COLO668 (cell line): ENCODE measurements around the gene SYT1.
"Not testable (repeated sequence)": the region's sequence is repeated elsewhere in the genome, so short reads cannot be mapped to it uniquely, and the experiment has no call there.

Experiments
- DNase-seq: peaks from one replicate; lab custom pipeline; 2025; ENCODE audit not compliant: unreplicated experiment; lab: John Stamatoyannopoulos, UW

Gene SYT1

DNA sequence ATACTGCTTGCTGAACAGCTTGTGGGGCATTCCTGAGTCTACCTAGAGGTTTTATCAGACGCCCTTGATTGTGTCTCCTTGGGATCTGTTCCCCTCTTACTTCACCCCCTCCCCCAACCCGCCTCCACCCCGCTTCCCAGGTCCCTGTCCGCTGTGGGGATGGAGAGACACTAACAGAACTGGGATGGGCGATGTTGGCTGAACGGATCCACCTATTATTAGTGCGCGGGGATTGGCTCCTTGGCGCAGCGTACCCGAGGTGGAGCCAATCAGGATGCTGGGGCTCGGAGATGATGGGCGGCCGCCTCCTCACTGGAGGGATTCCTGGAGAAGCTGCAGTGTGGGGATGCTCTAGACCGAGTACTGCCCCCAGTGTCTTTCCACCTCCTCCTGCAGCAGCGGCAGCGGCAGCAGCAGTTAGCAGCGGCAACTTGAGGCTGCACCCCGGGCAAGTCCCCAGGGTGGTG, at the start of gene SYT1:
Gene SYT1 (plus strand): TSS at position 372 of the 467 bp plus-strand sequence.
- DNase-seq: peak; percentile 95

DNA sequence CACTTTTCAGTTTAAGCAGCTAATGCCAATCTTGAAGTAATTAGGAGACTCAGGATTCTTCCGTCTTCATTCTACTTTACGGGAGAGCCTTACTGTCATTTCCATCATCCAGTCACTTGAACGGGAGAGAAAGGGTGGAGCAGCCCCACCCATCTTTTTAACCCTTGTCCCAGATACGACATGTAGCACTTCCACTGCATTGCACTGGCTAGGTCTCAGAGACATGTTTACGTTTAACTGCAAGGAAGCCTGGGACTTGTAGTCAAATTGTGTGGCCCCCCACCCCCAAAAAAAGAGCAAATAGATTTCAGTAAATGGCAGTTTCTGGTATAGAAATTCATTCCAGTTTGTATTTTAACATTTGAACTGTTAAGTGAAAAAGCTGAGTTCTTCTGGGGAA, 46.1 kb upstream of the SYT1 start:
- no peak for DNase-seq

DNA sequence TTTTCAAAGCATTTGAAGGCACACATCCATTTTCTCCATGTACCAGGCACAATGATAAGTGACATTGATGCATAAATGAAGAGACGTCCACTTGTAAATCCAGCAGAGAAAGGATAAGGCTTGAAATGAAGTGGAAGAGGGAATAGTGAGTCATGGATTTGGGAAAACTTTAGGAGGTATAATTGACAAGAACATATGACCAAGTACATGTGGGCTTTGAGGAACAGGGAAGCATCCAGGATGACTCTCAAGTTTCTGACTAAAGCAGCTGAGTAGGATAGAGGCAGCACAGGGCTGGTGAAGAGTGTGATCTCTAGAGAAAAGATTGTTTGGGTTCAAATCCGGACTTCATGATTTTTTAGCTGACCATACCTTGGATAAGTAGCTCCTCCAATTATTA, 43.6 kb upstream of the SYT1 start:
- no peak for DNase-seq

DNA sequence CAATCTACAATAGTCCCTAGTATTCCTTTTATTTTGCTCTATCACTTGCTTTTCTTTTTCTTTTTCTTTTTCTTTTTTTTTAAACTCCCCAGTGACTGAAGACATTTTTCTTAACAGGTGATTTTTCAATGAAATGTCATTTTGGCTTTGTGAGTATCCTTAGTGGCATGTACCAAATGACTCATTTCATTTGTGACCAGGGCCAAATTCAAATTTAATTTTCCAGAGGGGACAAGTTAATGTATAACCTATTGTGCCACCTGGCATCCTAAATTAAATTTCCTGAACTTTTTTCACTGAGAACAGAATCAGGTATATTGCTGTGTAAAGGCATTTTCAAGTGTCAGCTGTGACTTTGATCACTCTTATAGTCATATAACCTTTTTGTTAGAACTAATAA, 39.7 kb upstream of the SYT1 start:
- no peak for DNase-seq

DNA sequence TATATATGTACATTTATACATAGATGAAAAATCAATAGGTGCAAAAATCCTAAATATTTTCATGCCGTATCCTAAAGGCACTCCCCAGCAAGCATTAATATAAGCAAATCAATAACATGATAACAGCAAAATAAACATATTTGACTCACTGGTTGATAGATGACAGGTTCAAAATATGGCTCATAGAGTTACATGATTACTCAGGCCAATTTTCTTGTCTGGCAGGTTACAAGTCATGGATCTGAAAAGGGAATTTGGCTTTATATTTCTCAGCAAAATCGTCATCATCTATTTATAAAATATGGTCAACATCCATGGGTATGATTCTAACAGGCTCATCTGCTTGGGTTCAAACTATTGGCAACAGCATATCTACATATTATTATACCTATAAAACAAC, 34.9 kb upstream of the SYT1 start:
- DNase-seq: no peak

DNA sequence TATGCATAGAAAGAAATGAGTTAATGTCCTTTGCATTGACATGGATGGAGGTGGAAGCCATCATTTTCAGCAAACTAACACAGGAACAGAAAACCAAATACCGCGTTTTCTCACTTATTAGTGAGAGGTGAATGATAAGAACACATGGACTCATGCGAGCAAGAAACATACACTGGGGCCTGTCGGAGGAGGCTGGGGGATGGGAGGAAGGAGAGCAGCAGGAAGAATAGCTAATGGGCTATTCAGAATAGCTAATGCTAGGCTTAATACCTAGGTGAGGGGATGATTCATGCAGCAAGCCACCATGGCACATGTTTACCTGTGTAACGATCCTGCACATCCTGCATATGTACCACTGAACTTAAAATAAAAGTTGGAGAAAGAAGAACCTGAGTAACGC, 29.1 kb upstream of the SYT1 start:
- DNase-seq: no peak

DNA sequence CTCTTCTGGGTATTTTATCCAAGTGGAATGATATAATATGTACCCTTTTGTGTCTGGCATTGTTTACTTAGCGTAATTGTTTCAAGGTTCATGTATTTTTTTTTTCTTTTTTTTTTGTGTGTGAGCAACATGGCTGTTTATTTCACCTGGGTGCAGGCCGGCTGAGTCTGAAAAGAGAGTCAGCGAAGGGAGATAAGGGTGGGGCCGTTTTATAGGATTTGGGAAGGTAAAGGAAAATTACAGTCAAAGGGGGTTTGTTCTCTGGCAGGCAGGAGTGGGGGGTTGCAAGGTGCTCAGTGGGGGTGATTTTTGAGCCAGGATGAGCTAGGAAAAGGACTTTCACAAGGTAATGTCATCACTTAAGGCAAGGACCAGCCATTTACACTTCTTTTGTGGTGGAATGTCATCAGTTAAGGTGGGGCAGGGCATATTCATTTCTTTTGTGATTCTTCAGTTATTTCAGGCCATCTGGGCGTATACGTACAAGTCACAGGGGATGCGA, 24.0 kb upstream of the SYT1 start:
- DNase-seq: not testable (repeated sequence)

DNA sequence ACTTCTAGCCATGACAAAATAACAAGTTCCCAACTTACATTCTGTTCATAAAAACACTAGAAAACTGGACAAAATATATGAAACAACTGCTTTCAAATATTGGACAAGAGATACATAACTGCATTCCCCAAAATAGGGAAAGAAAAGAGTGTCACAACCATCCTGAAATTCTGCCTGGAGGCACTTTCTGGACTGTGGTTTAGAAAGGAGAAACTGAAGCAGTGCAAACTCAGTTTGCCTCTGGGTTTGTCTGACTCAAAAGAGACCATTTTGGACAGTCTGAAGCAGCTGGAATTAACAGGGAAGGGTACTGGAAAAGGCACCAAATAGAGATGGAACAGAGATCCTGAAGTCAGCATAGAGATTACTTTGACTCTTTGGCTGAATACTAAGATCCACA, 11.3 kb upstream of the SYT1 start:
- no peak for DNase-seq

DNA sequence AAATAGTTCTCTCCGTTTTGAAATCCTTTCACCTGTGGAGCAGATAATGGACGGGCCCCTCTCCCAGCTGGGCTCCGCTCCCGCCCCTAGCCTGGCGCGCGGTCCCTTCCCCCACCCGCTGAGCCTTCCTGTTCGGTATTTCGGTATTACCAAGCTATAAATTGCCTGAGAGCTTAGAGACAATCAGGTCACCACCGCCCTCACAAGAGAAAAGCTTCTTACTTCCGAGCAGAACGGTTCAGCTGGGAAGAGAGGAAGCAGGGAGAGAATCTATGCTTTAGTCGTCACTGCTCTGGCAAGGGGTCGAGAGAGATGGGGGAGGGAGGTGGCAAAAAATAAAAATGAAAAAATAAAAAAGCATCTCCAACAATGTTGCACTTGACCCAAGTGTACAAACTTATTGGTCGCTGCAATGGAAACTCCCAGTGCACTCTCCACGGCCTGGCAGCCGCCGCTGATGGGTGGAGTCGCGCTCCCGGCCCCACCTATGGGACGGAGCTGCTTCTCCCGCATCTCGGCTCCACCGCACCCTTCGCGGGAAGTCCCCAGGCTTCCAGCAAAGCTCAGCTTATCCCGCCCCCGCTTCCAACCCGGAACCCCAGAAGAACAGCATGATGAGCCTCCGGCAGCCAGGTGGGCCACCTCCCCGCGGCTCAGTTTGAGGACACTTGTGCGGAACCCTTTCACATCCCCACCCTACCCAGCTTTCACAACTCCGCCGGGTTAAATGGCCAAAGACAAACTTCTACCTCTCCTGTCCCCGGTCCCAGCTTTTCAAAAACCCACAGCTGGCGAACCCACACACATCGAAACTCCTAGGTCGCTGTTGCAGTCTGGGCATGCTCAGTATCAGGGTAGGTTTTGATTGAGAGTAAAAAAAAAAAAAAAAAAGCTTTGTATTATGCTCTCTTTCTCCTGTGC, 832 bp upstream of the SYT1 start:
- DNase-seq: peak; percentile 88

DNA sequence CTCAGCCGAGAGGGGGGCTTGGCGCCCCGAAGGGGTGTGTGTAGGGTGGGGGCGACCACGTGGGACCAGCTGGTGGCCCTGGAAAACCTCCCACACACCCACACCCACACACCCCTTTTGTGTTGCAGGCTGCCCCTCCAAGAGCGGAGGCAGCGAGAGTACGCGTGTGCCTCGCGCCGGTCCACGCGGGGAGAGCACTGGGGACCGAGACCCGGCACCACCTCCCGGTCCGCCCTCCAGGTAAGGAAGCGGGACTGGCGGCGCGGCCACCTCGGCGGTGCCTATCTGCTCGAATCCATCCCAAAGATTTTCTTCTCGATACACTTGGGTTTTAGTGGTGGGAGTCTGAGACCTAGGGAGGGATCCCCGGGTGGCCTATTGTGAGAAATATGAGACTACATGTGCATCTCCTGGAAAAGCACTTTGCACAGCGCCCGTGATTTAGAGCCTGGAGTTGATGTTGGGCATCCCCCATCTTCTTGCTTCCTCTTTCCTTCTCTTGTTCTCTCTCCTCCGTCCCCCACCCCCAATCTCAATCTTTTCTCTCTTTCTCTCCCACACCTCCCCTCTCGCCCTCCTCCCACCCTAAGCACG, 393 bp downstream of the SYT1 start:
- DNase-seq: peak; percentile 77

DNA sequence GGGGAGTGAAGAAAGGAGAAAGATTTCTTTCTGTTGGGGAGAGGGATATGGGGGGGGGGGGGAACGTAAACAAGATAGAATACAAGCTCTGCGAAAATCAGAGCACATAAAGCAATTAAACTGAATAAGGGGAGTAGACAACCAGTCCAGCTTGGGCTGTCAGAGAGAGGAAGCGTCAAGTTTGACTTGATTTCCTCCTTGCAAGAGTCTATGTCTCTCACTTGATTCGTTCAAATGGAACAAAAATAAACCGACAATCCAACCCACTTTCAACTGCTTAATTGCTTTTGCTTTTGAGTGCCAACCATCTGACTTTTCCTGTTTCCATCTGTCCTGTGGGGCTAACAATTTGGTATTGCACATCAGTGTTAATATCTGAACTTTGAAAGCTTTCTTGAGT, 942 bp downstream of the SYT1 start:
- no peak for DNase-seq

DNA sequence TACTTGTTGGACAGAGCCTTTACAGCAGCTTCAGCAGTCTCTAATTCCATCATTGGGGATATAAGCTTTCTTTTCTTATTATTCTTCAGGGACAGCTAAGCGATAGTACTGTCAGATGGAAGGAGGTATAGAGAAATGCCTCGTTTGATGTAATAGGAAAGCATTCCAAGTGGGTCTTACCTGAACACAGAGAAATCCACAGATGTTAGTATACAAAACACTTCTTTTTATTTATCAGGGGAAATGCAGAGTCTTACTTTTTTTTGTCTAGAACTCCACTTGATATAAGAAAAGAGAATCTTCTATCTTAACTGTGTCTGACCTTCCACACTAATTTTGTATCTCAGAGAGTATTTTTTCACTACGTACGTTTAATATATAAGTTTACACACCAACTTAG, 1.9 kb downstream of the SYT1 start:
- no peak for DNase-seq

DNA sequence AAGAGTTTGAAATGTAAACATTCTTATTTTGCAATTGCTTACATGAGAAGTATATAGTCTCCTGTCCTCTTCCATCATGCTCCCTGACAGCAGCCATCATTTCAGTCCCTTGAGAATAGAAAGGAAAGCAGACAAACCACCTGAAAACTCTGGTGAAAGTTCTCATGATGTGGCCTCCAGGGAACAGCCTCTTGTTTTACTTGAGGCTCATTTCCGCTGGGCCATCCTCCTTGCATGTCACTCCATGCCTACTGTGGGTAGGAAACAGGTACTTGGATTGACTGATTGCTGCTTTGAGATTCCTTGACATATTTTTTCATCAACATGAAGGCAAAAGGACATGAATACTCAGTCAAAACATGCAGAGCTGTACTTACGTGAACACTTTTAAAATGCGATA, 6.0 kb downstream of the SYT1 start:
- DNase-seq: no peak

DNA sequence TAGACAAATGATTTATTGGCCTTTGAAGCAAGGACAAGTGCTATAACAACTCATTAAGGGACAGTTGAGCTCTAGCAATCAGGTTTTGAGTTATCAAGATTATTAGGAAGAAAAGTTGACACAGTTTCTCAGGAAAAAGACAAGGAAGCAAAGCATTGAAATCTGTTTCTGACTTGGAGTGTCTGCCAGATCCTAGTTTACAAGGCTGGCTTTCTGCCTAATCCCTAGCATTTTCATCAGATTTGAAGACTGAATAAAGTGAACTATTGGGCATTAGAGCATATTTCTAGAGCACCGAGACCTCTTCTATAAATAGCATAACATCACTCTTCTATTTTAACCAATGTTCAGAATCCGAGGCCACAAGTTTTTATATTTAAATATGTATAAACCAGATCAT, 7.0 kb downstream of the SYT1 start:
- no peak for DNase-seq

DNA sequence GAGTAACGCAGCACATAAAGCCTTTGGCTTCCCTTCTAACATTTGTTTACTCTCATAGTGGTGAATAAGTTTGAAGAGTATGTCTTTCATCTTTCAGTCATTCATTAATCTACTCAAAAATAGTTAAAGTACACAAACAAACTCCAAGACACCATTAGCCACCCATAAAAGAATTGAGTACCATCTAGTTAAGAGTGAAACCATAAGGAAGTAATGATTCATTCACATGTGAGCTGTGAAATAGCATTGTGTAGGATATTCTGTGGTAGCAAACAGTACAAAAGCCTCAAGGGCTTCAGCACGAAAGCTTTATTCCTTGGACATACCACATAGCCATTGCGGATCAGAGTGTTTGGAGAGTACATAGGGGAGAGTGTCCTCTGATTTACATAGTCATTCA, 13.9 kb downstream of the SYT1 start:
- DNase-seq: no peak

DNA sequence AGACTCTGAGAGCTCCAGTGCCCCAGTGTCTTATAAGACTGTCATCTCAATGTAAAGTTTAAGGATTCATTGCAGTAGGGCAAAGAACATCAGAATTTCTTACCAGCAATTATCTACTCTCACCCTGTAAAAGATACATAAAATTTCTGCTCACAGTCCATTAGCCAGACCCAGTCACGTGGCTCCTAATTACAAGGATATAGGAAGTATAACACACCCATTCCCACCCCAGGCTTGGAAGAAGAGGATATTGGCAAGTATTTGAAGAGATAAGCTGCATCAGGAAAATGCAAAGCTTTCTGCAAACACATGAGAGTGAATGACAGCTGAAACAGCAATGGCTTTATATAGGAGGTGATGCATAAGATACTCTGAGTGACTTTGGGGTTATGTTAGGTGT, 14.3 kb downstream of the SYT1 start:
- no peak for DNase-seq

DNA sequence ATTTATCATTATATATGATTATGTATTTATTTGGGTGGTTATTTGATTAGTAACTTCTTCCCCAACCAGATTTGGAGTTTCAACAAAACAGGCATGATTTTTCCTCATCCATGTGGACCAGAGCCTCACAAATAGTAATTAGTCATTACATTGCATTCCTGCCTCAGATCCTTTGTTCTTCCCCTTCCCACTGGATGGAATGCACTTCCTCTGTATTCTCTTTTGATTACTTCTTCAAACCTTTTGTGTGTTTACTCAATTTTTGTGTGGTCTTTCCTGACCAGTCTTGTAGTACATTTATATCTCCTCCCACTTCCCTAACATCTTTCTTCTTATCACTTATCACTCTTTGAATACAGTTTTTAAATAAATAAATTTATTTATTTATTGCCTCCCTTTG, 15.5 kb downstream of the SYT1 start:
- DNase-seq: no peak

DNA sequence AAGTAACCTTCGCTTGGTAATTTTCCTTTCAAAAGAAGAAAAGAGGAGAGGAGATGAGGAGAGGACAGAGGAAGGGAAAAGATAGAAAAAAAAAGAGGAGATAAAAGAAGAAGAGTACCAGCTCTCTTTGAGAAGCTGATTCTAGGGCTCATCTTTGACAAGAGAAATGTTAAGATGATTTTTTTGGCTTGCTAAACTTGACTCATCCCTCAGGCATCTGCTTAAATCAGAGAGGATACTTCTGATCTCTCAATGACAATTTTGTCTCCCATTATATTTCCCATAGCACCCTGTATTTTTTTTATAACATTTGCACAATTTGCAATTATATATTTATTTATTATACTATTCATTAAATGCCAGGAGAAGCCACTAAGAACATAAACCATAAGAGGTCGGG, 17.1 kb downstream of the SYT1 start:
- no peak for DNase-seq

DNA sequence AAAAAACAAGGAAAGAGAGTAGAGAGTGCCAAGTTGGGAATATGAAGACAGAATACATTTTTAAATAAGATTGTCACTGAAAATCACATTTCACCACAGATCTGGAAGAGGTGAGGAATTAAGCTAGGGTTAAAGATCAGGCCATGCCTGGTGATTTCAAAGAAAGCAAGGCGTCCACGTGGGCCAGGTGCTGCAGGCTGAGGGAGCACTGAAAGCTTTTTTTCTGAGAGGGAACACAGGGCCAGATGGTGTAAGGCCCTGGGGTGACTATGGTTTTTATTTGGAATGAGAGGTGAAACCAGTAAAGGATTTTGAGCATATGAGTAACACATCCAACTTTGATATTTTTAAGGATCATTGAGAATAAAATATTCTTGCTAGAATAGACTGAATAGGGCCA, 20.9 kb downstream of the SYT1 start:
- peak; percentile 54 for DNase-seq

DNA sequence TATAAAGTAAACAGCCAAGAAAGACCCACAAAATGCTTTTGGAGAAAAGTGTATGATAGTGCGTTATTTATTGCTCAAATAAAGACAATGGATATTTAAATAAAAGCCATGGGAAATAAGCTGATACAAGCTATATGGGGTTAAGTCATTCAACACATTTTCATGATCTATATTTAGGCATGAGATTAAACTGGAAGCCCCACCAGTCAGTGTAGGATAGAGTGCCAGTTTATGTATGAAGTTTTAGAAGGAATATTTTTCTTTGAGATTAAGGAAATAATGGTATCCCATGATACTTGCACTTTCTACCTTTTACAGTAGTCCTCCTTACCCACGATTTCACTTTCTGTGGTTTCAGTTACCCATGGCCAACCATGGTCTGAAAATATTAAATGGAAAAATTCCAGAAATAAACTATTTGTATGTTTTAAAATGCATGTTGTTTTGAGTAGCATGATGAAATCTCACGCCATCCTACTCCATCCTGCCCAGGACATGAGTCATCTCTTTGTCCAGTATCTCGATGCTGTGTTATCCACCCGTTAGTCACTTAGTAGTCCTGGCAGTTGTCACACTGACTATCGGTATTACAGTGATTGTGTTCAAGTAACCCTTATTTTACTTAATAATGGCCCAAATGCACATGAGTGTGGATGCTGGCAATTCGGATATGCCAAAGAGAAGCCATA, 22.3 kb downstream of the SYT1 start:
- no peak for DNase-seq

DNA sequence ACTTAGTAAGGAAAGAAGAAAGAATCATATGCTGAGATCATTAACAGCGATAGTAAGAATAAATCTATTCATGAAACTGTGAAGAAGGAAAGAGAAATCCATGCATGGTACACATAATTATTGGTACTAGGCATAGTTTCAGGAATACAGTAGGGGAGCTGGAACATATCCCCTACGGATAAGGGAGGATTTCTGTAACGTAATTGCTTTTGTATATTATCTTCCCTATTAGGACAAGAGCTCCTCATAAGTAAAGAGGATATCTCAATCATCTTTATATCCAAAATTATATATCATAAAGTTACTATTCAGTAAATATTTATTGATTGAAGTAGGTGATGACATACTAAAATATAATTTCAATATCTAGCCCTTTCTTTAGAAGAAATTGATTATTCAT, 22.9 kb downstream of the SYT1 start:
- DNase-seq: no peak

DNA sequence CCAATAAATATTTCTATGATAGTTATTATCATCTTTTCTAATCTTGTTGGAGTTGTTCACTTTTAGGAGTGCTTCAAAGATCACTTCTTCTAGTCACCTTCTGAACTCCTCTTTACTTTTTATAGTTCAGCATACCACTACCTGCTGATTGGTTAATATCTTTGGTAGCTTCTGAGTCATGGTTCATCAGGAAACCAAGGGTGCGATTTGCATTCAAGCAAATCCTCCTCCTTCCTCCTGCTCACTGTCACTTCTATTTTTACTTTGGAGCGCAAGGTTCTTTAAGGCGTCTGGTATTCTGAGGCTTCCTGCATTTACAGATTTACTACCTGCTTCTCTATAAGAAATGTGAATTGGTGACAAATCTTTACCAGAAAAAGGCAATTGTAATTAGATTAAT, 24.0 kb downstream of the SYT1 start:
- no peak for DNase-seq
